GM12865 (cell line): ENCODE measurements around the gene HDDC3.
A peak's percentile ranks its signal among the peaks of the same experiment; 100 is the strongest.

ENCODE experiments used
- DNase-seq: peaks from one replicate; pipeline ENCODE4 v3.0.0; 2010; ENCODE audit warnings: low read depth
- H3K4me3 ChIP-seq: 2 replicates; pipeline ENCODE4 v1.5.1; 2011; ENCODE audit warnings: mild to moderate bottlenecking, low read depth, low read length, control low read depth
- TF ChIP-seq, protein P1 (sequence below): IDR thresholded peaks from 2 replicates; pipeline ENCODE4 v1.5.1; 2011; ENCODE audit warnings: low read length, control low read depth, low read depth, inconsistent platforms; ENCODE audit not compliant: insufficient read depth; ENCODE audit errors: missing control alignments

HDDC3 gene

DNA sequence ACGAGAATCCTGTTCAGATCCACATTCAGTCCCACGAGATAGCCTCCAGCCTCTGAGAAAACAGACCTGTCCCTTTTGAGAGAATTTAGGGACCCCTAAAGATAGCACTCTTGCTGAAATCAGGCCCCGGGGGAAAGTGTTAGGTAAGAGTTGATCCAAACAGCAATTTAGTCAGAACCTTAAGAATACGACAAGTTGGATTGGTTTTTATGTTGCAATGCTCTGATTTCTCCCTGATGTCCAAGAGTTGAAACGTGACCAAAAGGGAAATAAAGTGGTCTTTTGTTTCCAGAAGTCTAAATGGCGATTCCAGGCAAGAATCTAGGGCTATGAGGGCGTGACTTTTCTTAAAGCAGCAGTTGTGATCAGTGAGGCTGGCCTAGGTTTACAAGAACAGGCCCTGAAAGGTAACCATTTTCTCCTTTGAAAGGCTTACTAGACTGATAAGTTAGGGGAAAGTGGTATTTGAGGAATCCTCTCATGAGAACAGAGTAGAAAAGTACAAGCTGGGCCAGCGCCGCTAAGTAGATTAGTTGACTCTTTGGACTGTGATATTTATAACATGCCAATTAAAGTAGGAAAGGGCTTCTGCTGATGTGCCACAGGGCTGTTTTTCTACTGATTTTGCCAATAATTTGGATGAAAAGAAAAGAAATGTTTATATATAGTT is 24.4 kb downstream of the HDDC3 start:
- DNase-seq, result no peak
- TF ChIP-seq, protein P1, sequence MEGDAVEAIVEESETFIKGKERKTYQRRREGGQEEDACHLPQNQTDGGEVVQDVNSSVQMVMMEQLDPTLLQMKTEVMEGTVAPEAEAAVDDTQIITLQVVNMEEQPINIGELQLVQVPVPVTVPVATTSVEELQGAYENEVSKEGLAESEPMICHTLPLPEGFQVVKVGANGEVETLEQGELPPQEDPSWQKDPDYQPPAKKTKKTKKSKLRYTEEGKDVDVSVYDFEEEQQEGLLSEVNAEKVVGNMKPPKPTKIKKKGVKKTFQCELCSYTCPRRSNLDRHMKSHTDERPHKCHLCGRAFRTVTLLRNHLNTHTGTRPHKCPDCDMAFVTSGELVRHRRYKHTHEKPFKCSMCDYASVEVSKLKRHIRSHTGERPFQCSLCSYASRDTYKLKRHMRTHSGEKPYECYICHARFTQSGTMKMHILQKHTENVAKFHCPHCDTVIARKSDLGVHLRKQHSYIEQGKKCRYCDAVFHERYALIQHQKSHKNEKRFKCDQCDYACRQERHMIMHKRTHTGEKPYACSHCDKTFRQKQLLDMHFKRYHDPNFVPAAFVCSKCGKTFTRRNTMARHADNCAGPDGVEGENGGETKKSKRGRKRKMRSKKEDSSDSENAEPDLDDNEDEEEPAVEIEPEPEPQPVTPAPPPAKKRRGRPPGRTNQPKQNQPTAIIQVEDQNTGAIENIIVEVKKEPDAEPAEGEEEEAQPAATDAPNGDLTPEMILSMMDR, result no peak
- no peak overlapping the region for H3K4me3 ChIP-seq

DNA sequence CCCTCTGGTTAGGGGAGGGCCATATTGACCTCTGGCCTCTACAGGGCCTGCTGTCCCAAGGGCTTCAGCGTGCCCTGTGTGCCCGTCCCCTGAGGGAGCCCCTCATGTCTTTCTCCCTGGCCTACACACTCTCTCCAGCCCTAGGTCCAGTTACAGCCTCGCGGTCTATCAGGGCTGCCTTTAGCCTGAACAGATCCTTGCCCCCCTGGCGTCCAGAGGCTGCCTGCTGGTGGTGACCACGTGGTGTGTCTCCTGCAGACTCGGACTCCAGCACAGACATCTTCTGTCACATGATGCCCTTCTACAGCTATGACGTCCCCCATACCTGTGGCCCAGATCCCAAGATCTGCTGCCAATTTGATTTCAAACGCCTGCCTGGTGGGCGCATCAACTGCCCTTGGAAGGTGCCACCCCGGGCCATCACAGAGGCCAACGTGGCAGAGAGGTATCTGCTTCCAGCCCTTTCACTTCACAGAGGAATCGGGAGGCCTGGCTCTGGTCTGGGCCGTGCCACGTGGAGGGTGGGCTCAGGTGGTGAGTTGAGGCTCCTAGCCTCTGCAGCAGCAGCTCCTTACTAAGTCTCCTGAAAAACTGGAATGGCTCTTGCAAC is 25.2 kb downstream of the HDDC3 start:
- no peak for DNase-seq
- TF ChIP-seq, protein P1, result no peak
- H3K4me3 ChIP-seq, result no peak overlapping the region

GRCh38 chr15:90906181-90906849 is 26.0 kb downstream of the HDDC3 start:
- DNase-seq, result no peak
- H3K4me3 ChIP-seq, result no peak overlapping the region
- TF ChIP-seq, protein P1, result no peak

DNA sequence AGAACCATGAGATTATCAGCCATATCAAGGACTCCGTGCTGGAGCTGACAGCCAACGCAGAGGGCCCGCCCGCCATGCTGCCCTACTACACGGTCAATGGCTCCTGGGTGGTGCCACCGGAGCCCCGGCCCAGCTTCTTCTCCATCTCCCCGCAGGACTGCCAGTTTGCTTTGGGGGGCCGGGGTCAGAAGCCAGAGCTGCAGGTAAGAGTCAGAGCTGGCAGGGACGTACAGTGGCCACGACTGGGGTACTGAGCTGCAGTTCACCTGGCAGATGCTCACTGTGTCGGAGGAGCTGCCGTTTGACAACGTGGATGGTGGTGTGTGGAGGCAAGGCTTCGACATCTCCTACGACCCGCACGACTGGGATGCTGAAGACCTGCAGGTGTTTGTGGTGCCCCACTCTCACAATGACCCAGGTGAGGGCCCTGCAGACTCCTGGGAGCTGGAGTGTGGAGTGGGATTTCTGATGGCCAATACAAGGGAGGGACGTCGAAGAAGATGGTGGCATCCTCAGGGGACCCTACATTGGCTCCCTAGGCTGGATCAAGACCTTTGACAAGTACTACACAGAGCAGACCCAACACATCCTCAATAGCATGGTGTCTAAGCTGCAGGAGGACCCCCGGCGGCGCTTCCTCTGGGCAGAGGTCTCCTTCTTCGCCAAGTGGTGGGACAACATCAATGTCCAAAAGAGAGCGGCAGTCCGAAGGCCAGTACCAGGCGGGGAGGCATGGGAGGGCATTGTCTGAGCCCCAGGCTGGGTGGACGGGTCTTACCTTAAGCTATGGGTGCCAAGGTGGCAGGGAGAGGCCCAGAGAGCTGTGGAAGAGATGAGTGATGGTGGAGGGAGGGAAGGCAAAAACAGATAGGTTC is 26.8 kb downstream of the HDDC3 start:
- no peak for DNase-seq
- H3K4me3 ChIP-seq, result no peak overlapping the region
- TF ChIP-seq, protein P1, result no peak

DNA sequence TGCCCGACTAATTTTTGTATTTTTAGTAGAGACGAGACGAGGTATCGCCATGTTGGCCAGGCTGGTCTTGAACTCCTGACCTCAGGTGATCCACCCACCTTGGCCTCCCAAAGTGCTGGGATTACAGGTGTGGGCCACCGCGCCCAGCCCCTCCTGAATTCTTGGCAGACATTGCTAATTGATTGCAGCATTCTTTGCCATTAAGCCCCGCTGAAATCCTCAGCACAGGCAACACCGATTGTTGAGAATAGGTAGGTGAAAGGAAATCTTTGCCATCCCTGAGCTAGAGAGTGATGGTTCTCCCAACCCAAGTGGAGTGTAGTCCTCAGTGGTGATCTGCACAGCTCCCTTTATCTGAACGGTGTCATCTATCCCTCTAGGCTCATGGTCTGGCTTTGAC is 27.6 kb downstream of the HDDC3 start:
- DNase-seq, result no peak
- no peak overlapping the region for H3K4me3 ChIP-seq
- TF ChIP-seq, protein P1, result no peak

GRCh38 chr15:90903733-90904536 is 28.4 kb downstream of the HDDC3 start:
- TF ChIP-seq, protein P1, result peak; percentile 12
- peak; percentile 46 for DNase-seq
- H3K4me3 ChIP-seq, result peak overlapping the region; percentile 73
